ENCODE data around the gene LAT. TPM values are rescaled to one million over a fixed set of nuclear protein-coding genes. Genes with fewer than 3 reads are reported as not detected.
A peak's percentile ranks its signal among the peaks of the same experiment; 100 is the strongest.
"Not testable (repeated sequence)": the region's sequence is repeated elsewhere in the genome, so short reads cannot be mapped to it uniquely, and the experiment has no call there.

LAT gene
- total and polyA plus RNA-seq, 2 experiments from 2014 or later = 2.4 to 2.9 TPM

- H3K27ac ChIP-seq = no peak overlapping the region
- H2AFZ ChIP-seq = no peak overlapping the region
- H3K4me2 ChIP-seq (ENCODE audit: unreplicated experiment) = no peak overlapping the region
- H3K36me3 ChIP-seq (ENCODE audit: low read depth) = peaks cover 4% of the 10 kb centered on the region; the same call in 1 of the 2 replicates
- H3K4me3 ChIP-seq = no peak overlapping the region
- in situ Hi-C loops (cut with MboI) = no loop called here
- H3F3A ChIP-seq (ENCODE audit: insufficient read depth) = peaks cover 4% of the 10 kb centered on the region; the same call in 1 of the 2 replicates
- no peak for TF ChIP-seq EZH2phosphoT487 (IDR thresholded peaks at IDR 0.05; ENCODE audit: insufficient read depth, low read depth)
- TF ChIP-seq EZH2 (IDR thresholded peaks at IDR 0.05; ENCODE audit: insufficient read depth, poor library complexity, severe bottlenecking) = no peak
- H4K20me1 ChIP-seq (ENCODE audit: insufficient read depth) = no peaks in the 10 kb centered on the region
- H3K9me2 ChIP-seq (ENCODE audit: insufficient read depth) = no peaks in the 10 kb centered on the region
- H3K27me3 ChIP-seq (replicated peaks; ENCODE audit: insufficient read depth) = no peaks in the 10 kb centered on the region
- 95 to 97% methylated on average over 3 of the region's 3 CpGs for WGBS, 2 experiments (ENCODE audit: low coverage in 1 of 2, low lambda C conversion rate in 2 of 2, missing lambda C conversion rate in 2 of 2)
- no peak overlapping the region for H3K9ac ChIP-seq
- no peak for DNase-seq
- H3K79me2 ChIP-seq (ENCODE audit: insufficient read depth) = no peaks in the 10 kb centered on the region
- no peaks in the 10 kb centered on the region for H3K4me1 ChIP-seq (ENCODE audit: insufficient read depth)
- no peaks in the 10 kb centered on the region for H3K9me3 ChIP-seq (ENCODE audit: low read depth)
Measured at GRCh38 chr16:28964072-28964471, 20.8 kb upstream of the LAT start.

DNA sequence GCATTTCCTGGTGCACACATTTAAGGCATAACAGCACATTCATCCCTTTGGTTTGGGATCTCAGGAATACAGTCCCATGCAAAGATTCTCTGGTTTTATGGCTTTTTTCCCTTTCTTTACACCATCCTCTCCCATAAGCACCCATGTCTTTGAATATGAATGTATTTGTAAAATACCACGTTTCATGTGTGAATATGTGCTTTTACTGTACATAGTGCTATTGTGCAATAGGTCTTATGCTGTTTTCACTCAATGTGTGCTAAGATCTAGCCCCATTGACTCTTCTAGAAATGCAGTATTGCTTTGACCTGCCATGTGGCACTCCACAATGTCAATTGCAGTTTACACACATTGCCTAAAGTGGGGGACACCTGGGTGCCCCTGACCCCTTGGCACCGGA is 20.4 kb upstream of the LAT start:
- 66 to 79% methylated on average over 2 of the region's 2 CpGs for WGBS, 2 experiments (ENCODE audit: low coverage in 1 of 2, low lambda C conversion rate in 2 of 2, missing lambda C conversion rate in 2 of 2)

GRCh38 chr16:28967156-28967555 is 17.7 kb upstream of the LAT start:
- in situ Hi-C loops (cut with MboI) = no loop called here
- no peaks in the 10 kb centered on the region for H3K27me3 ChIP-seq (replicated peaks; ENCODE audit: insufficient read depth)
- no peak overlapping the region for H3K4me2 ChIP-seq (ENCODE audit: unreplicated experiment)
- no peak overlapping the region for H2AFZ ChIP-seq
- WGBS, 2 experiments (ENCODE audit: low coverage in 1 of 2, low lambda C conversion rate in 2 of 2, missing lambda C conversion rate in 2 of 2) = 87 to 90% methylated on average over 4 of the region's 4 CpGs
- H3K79me2 ChIP-seq (ENCODE audit: insufficient read depth) = no peaks in the 10 kb centered on the region
- no peak for TF ChIP-seq EZH2 (IDR thresholded peaks at IDR 0.05; ENCODE audit: insufficient read depth, poor library complexity, severe bottlenecking)
- TF ChIP-seq EZH2phosphoT487 (IDR thresholded peaks at IDR 0.05; ENCODE audit: insufficient read depth, low read depth) = no peak
- DNase-seq = no peak
- no peaks in the 10 kb centered on the region for H3K4me1 ChIP-seq (ENCODE audit: insufficient read depth)
- no peaks in the 10 kb centered on the region for H3K9me3 ChIP-seq (ENCODE audit: low read depth)
- H3K4me3 ChIP-seq = no peak overlapping the region
- peaks cover 4% of the 10 kb centered on the region; the same call in 1 of the 2 replicates for H3K36me3 ChIP-seq (ENCODE audit: low read depth)
- H3K9ac ChIP-seq = no peak overlapping the region
- H4K20me1 ChIP-seq (ENCODE audit: insufficient read depth) = no peaks in the 10 kb centered on the region
- H3K9me2 ChIP-seq (ENCODE audit: insufficient read depth) = no peaks in the 10 kb centered on the region
- H3K27ac ChIP-seq = no peak overlapping the region
- H3F3A ChIP-seq (ENCODE audit: insufficient read depth) = peaks cover 4% of the 10 kb centered on the region; the same call in 1 of the 2 replicates

More for the DNA sequence above, 20.4 kb upstream of the LAT start:
- Histone ChIP-seq H3K27ac (no peak overlapping the region), H3K27me3 (replicated peaks; ENCODE audit: insufficient read depth) (no peaks in the 10 kb centered on the region), H3K4me3 (no peak overlapping the region), H2AFZ (no peak overlapping the region), H3K79me2 (ENCODE audit: insufficient read depth) (no peaks in the 10 kb centered on the region), H3K4me2 (ENCODE audit: unreplicated experiment) (no peak overlapping the region), H3K9ac (no peak overlapping the region), H3F3A (ENCODE audit: insufficient read depth) (peaks cover 4% of the 10 kb centered on the region; the same call in 1 of the 2 replicates), H3K36me3 (ENCODE audit: low read depth) (peaks cover 4% of the 10 kb centered on the region; the same call in 1 of the 2 replicates), H3K9me2 (ENCODE audit: insufficient read depth) (no peaks in the 10 kb centered on the region), H4K20me1 (ENCODE audit: insufficient read depth) (no peaks in the 10 kb centered on the region), H3K4me1 (ENCODE audit: insufficient read depth) (no peaks in the 10 kb centered on the region), H3K9me3 (ENCODE audit: low read depth) (no peaks in the 10 kb centered on the region)
- DNase-seq = no peak
- TF ChIP-seq EZH2phosphoT487 (IDR thresholded peaks at IDR 0.05; ENCODE audit: insufficient read depth, low read depth) (no peak), EZH2 (IDR thresholded peaks at IDR 0.05; ENCODE audit: insufficient read depth, poor library complexity, severe bottlenecking) (no peak)
- in situ Hi-C loops (cut with MboI) = no loop called here

DNA sequence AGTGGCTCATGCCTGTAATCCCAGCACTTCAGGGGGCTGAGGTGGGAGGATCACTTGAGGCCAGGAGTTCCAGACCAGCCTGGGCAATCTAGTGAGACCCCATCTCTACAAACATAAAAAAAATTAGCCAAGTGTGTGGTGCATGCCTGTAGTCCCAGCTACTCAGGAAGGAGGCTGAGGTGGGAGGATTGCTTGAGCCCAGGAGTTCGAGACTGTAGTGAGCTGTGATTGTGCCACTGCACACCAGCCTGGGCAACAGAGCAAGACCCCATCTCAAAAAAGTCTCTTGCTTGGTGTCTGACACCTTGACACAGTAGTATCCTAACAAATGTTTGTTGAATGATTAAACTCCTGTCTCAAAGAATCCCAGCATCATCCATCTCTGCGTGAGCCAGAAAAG is 15.2 kb upstream of the LAT start:
- H3K27ac ChIP-seq; DNase-seq; H3K27me3 ChIP-seq (replicated peaks; ENCODE audit: insufficient read depth); H3K79me2 ChIP-seq (ENCODE audit: insufficient read depth); H3K4me3 ChIP-seq; H3K9me3 ChIP-seq (ENCODE audit: low read depth); H3K9me2 ChIP-seq (ENCODE audit: insufficient read depth); H3K9ac ChIP-seq; in situ Hi-C loops (cut with MboI); H3K36me3 ChIP-seq (ENCODE audit: low read depth); H4K20me1 ChIP-seq (ENCODE audit: insufficient read depth); H2AFZ ChIP-seq; H3K4me2 ChIP-seq (ENCODE audit: unreplicated experiment); H3K4me1 ChIP-seq (ENCODE audit: insufficient read depth); H3F3A ChIP-seq (ENCODE audit: insufficient read depth): not testable (repeated sequence)
- 94% methylated on average over 2 of the region's 2 CpGs for WGBS, 2 experiments (ENCODE audit: low coverage in 1 of 2, low lambda C conversion rate in 2 of 2, missing lambda C conversion rate in 2 of 2)

DNA sequence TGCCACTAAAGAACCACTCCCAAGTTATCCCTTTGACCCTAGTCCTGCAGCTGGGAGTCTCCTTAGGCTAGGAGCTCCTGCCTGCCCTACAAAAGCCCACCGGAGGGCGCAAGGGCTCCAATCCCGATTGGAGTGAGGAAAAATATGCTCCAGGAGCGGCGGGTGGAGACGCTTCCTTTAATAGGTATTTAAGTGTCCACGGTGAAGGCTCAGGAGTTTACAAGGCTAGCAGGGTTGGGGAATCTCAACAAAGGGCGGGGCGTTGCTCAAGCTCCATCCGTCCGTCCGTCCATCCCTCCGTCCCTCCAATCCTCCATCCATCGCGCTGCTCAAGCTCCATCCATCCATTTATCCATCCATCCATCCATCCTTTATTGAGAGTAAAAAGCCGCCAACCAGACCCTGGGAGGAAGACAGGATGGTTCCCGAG is 10.8 kb upstream of the LAT start:
- H2AFZ ChIP-seq = peak overlapping the region; percentile 97
- TF ChIP-seq EZH2 (IDR thresholded peaks at IDR 0.05; ENCODE audit: insufficient read depth, poor library complexity, severe bottlenecking) = no peak
- TF ChIP-seq EZH2phosphoT487 (IDR thresholded peaks at IDR 0.05; ENCODE audit: insufficient read depth, low read depth) = no peak
- peaks cover 3% of the 10 kb centered on the region; the same call in 1 of the 2 replicates for H3F3A ChIP-seq (ENCODE audit: insufficient read depth)
- H4K20me1 ChIP-seq (ENCODE audit: insufficient read depth) = no peaks in the 10 kb centered on the region
- H3K4me1 ChIP-seq (ENCODE audit: insufficient read depth) = 0 out of 2 replicates have a peak, but pooled peaks cover 8% of the 10 kb centered on the region
- H3K4me2 ChIP-seq (ENCODE audit: unreplicated experiment) = peak overlapping the region; percentile 97
- H3K27me3 ChIP-seq (replicated peaks; ENCODE audit: insufficient read depth) = no peaks in the 10 kb centered on the region
- in situ Hi-C loops (cut with MboI) = no loop called here
- peak overlapping the region; percentile 99 for H3K9ac ChIP-seq
- peaks cover 33% of the 10 kb centered on the region for H3K79me2 ChIP-seq (ENCODE audit: insufficient read depth)
- H3K36me3 ChIP-seq (ENCODE audit: low read depth) = no peaks in the 10 kb centered on the region
- peak; percentile 88 for DNase-seq
- H3K4me3 ChIP-seq = peak overlapping the region; percentile 96
- 0 to 1% methylated on average over 16 to 17 of the region's 17 CpGs for WGBS, 2 experiments (ENCODE audit: low coverage in 1 of 2, low lambda C conversion rate in 2 of 2, missing lambda C conversion rate in 2 of 2)
- H3K9me3 ChIP-seq (ENCODE audit: low read depth) = no peaks in the 10 kb centered on the region
- peak overlapping the region; percentile 98 for H3K27ac ChIP-seq
- H3K9me2 ChIP-seq (ENCODE audit: insufficient read depth) = no peaks in the 10 kb centered on the region
